Suprapubic skin (tissue), 4 donors: ENCODE measurements around the gene ERBB3.

Experiments
- EP300 ChIP-seq: sonication (generic); formaldehyde crosslinking; IDR thresholded peaks from one replicate; pipeline ENCODE4 v1.6.1; 2017; ENCODE audit warnings: antibody characterized with exemption
- POLR2A ChIP-seq, 2 donors: fragments of 450-650 bp; IDR thresholded peaks; one replicate each; pipeline ENCODE4 v1.6.1; 2017; ENCODE audit warnings: antibody characterized with exemption in 2 of 2, mild to moderate bottlenecking in 2 of 2, moderate library complexity in 2 of 2
- POLR2AphosphoS5 ChIP-seq, 3 donors: sonication (generic); formaldehyde crosslinking; IDR thresholded peaks; one replicate each; pipeline ENCODE4 v1.6.1; 2017; ENCODE audit warnings: antibody characterized with exemption in 3 of 3
- TF ChIP-seq, protein P1 (sequence below), 2 donors: fragments of 200-600 bp in 1 of 2; fragments of 450-650 bp in 1 of 2; sonication (generic) in 1 of 2; IDR thresholded peaks; one replicate each; pipeline ENCODE4 v1.5.1; 2016 to 2019; ENCODE audit warnings: antibody characterized with exemption in 2 of 2, mild to moderate bottlenecking in 1 of 2, moderate library complexity in 1 of 2

DNA sequence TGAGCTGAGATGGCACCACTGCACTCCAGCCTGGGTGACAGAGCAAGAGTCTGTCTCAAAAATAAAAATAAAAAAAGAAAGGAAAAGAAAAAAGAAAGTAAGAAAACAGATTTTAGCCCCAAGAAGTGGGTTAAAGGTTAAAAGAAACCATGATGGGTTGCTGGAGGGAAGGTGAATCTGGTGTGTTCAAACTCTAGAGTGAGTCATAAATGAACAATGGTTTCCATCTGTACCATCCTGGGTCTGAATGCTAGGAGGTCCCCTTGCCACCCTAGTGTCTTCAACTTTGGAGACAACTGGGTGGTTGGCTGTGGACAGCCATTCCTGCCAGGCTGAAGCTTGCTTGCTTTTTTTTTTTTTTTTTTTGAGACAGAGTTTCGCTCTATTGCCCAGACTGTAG, 39.8 kb upstream of the ERBB3 start:
- TF ChIP-seq, protein P1, sequence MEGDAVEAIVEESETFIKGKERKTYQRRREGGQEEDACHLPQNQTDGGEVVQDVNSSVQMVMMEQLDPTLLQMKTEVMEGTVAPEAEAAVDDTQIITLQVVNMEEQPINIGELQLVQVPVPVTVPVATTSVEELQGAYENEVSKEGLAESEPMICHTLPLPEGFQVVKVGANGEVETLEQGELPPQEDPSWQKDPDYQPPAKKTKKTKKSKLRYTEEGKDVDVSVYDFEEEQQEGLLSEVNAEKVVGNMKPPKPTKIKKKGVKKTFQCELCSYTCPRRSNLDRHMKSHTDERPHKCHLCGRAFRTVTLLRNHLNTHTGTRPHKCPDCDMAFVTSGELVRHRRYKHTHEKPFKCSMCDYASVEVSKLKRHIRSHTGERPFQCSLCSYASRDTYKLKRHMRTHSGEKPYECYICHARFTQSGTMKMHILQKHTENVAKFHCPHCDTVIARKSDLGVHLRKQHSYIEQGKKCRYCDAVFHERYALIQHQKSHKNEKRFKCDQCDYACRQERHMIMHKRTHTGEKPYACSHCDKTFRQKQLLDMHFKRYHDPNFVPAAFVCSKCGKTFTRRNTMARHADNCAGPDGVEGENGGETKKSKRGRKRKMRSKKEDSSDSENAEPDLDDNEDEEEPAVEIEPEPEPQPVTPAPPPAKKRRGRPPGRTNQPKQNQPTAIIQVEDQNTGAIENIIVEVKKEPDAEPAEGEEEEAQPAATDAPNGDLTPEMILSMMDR (IDR thresholded peaks at IDR 0.05) = no peak
- TF ChIP-seq EP300 = no peak
- TF ChIP-seq POLR2A (IDR thresholded peaks at IDR 0.05) = no peak
- no peak for TF ChIP-seq POLR2AphosphoS5 (IDR thresholded peaks at IDR 0.05)
